ENCODE data around the gene ZDHHC14. TPM values are rescaled to one million over a fixed set of nuclear protein-coding genes. Genes with fewer than 3 reads are reported as not detected.

ZDHHC14 gene
- total RNA-seq, 4 donors from 2014 or later, result 7.3 to 14.4 (median 8.1) TPM

GRCh38 chr6:157528931-157529653 lies 148.1 kb downstream of the ZDHHC14 start:
- Histone ChIP-seq H3K4me3 (no peak overlapping the region), H3K27me3 (no peaks in the 10 kb centered on the region), H3K36me3 (no peaks in the 10 kb centered on the region), H3K27ac (no peak overlapping the region), H3K4me1 (peaks cover 0 to 10% (median 6%) of the 10 kb centered on the region in 3 donors), H3K9me3 (no peaks in the 10 kb centered on the region)
- no peak for TF ChIP-seq POLR2A (IDR thresholded peaks at IDR 0.05)
- no peak for TF ChIP-seq EP300 (IDR thresholded peaks at IDR 0.05)
- no peak for TF ChIP-seq POLR2AphosphoS5 (IDR thresholded peaks at IDR 0.05)
- TF ChIP-seq CTCF (IDR thresholded peaks at IDR 0.05), result no peak
- no peak for ATAC-seq
- WGBS, 2 donors (ENCODE audit: low coverage in 1 of 2), result 68 to 95% methylated on average over 2 to 5 of the region's 5 CpGs

- ATAC-seq, result no peak
- Histone ChIP-seq H3K27me3 (no peaks in the 10 kb centered on the region), H3K36me3 (no peaks in the 10 kb centered on the region), H3K27ac (no peak overlapping the region), H3K4me1 (peaks cover 0 to 10% (median 6%) of the 10 kb centered on the region in 3 donors), H3K4me3 (no peak overlapping the region), H3K9me3 (no peaks in the 10 kb centered on the region)
- WGBS, 2 donors (ENCODE audit: low coverage in 1 of 2), result 100% methylated on average over 2 of the region's 2 CpGs; no CpG with 5 or more reads in 1 of the 2 donors
- TF ChIP-seq POLR2A (IDR thresholded peaks at IDR 0.05), result no peak
These were observed 148.7 kb downstream of the ZDHHC14 start for GRCh38 chr6:157529654-157530039.

- TF ChIP-seq CTCF (IDR thresholded peaks at IDR 0.05) (no peak), POLR2AphosphoS5 (IDR thresholded peaks at IDR 0.05) (no peak), POLR2A (IDR thresholded peaks at IDR 0.05) (no peak), EP300 (IDR thresholded peaks at IDR 0.05) (no peak)
- no peak overlapping the region for H3K27ac ChIP-seq
- no peaks in the 10 kb centered on the region for H3K36me3 ChIP-seq
- no peak overlapping the region for H3K4me3 ChIP-seq
- no peak for ATAC-seq
- H3K4me1 ChIP-seq, result peaks cover 0 to 15% (median 8%) of the 10 kb centered on the region in 3 donors
- no peaks in the 10 kb centered on the region for H3K9me3 ChIP-seq
- WGBS, 2 donors (ENCODE audit: low coverage in 1 of 2), result 78 to 81% methylated on average over 4 of the region's 4 CpGs
- no peaks in the 10 kb centered on the region for H3K27me3 ChIP-seq
These were observed 149.1 kb downstream of the ZDHHC14 start for GRCh38 chr6:157530126-157530525.

GRCh38 chr6:157530724-157531168 lies 149.8 kb downstream of the ZDHHC14 start:
- ATAC-seq, result no peak
- Histone ChIP-seq H3K27ac (no peak overlapping the region), H3K36me3 (no peaks in the 10 kb centered on the region), H3K27me3 (no peaks in the 10 kb centered on the region), H3K4me3 (no peak overlapping the region), H3K9me3 (no peaks in the 10 kb centered on the region), H3K4me1 (peaks cover 0 to 21% (median 14%) of the 10 kb centered on the region in 3 donors)
- TF ChIP-seq POLR2A (IDR thresholded peaks at IDR 0.05), result no peak
- WGBS, 2 donors (ENCODE audit: low coverage in 1 of 2), result 82 to 87% methylated on average over 4 to 6 of the region's 10 CpGs

- TF ChIP-seq EP300 (IDR thresholded peaks at IDR 0.05), result no peak
- TF ChIP-seq POLR2A (IDR thresholded peaks at IDR 0.05), result no peak
- TF ChIP-seq CTCF (IDR thresholded peaks at IDR 0.05), result no peak
- Histone ChIP-seq H3K9me3 (no peaks in the 10 kb centered on the region), H3K27me3 (no peaks in the 10 kb centered on the region), H3K36me3 (no peaks in the 10 kb centered on the region), H3K27ac (no peak overlapping the region), H3K4me3 (no peak overlapping the region), H3K4me1 (peaks cover 0 to 27% (median 20%) of the 10 kb centered on the region in 3 donors)
- WGBS, 2 donors (ENCODE audit: low coverage in 1 of 2), result 84 to 92% methylated on average over 11 of the region's 25 CpGs
- no peak for ATAC-seq
These were observed 150.4 kb downstream of the ZDHHC14 start for GRCh38 chr6:157531169-157531985.
